ENCODE measurements around the gene TBC1D14.

TBC1D14 gene

GRCh38 chr4:6875431-6875831, 34.2 kb upstream of the TBC1D14 start:
- no peak for TF ChIP-seq CTCF (IDR thresholded peaks at IDR 0.05)
- no peak for TF ChIP-seq ZFX (IDR thresholded peaks at IDR 0.05; ENCODE audit: borderline replicate concordance)
- no peak overlapping the region for H3K27ac ChIP-seq

- H3K27ac ChIP-seq = no peak overlapping the region
- no peak for TF ChIP-seq CTCF (IDR thresholded peaks at IDR 0.05)
These were observed 33.2 kb upstream of the TBC1D14 start for GRCh38 chr4:6876440-6876839.

- TF ChIP-seq CTCF (IDR thresholded peaks at IDR 0.05) (no peak), ZFX (IDR thresholded peaks at IDR 0.05; ENCODE audit: borderline replicate concordance) (no peak)
- no peak overlapping the region for H3K27ac ChIP-seq
These were observed 32.6 kb upstream of the TBC1D14 start for GRCh38 chr4:6877067-6877466.

- no peak overlapping the region for H3K27ac ChIP-seq
- TF ChIP-seq CTCF (IDR thresholded peaks at IDR 0.05) (no peak), ZFX (IDR thresholded peaks at IDR 0.05; ENCODE audit: borderline replicate concordance) (no peak)
These were observed 31.1 kb upstream of the TBC1D14 start for GRCh38 chr4:6878451-6879059.

GRCh38 chr4:6880691-6881090, 28.9 kb upstream of the TBC1D14 start:
- H3K27ac ChIP-seq = no peak overlapping the region
- no peak for TF ChIP-seq ZFX (IDR thresholded peaks at IDR 0.05; ENCODE audit: borderline replicate concordance)

- H3K27ac ChIP-seq = no peak overlapping the region
These were observed 27.7 kb upstream of the TBC1D14 start for GRCh38 chr4:6881908-6882307.

GRCh38 chr4:6884341-6884870, 25.2 kb upstream of the TBC1D14 start:
- no peak overlapping the region for H3K27ac ChIP-seq
- TF ChIP-seq CTCF (IDR thresholded peaks at IDR 0.05) = no peak
- TF ChIP-seq ZFX (IDR thresholded peaks at IDR 0.05; ENCODE audit: borderline replicate concordance) = no peak

More at GRCh38 chr4:6881908-6882307, 27.7 kb upstream of the TBC1D14 start:
- no peak for TF ChIP-seq CTCF (IDR thresholded peaks at IDR 0.05)
- TF ChIP-seq ZFX (IDR thresholded peaks at IDR 0.05; ENCODE audit: borderline replicate concordance) = no peak
